GM21723 (cell line): ENCODE results near the gene MTHFD1L.

ENCODE experiments used
- ATAC-seq: cut with Tn5 transposase; IDR thresholded peaks from one replicate; pipeline ENCODE4 v1.9.1; 2021; ENCODE audit warnings: mild to moderate bottlenecking, moderate library complexity; ENCODE audit not compliant: unreplicated experiment

The MTHFD1L gene

DNA sequence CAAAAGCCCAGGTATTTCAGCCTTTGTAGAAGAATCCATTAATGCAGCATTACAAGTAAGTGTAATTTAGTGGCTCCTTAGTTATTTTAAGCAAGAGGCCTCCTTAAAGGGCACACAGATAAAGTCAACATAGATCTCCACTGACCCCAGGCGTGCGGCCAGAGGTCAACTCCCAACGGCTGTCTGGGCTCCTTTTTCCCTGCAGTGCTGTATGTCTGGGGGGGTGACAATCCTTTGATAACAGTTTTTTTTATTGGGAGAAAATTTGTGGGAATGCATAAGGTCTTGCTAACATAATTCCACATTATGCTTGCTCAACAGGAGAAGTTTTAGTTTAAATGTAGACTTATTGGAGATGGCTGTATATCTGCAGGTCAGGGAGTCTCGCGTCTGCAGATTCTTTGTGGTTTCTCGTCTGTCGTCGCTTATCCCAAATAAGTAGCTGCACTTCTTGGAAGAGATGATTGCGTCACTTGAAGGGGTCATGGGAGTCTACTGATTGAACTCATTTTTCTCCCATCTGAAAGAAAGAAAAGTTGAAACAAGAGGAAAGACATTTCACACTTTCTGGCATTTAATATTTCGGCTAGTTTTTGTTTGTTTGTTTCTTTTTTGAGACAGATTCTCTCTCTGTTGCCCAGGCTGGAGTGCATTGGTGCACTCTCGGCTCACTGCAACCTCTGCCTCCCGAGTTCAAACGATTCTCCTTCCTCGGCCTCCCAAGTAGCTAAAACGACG is 222.5 kb downstream of the MTHFD1L start:
- ATAC-seq: no peak

DNA sequence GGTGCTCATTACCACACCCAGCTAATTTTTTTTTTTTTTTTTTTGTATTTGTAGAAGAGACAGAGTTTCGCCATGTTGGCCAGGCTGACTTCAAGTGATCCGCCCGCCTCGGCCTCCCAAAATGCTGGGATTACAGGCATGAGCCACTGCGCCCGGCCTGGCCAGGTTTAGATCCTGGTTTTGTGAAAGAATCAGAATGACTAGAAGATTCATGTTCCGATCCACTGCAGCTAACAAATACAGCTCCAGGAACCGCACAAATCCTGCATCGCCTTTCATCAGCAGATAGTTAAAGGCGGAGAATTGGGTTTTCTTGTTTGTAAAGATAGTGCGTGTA is 223.1 kb downstream of the MTHFD1L start:
- ATAC-seq: no peak

DNA sequence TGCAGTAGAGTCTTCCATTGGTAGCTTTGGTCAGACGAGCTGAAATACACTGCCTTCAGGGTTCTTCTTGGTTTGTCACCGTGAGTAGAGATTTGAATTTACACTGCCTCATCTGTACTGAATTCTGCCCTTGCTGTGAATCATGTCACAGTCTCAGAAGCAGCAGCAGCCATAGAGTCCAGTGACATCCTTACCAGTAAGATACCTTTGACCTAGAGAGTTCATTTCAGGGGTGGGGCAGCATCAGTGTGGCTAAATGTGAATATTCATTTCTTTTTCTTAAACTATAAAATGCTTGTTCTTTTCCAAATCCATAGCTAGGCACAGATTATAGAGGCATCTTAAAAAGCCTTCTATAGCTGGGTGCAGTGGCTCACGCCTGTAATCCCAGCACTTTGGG is 223.5 kb downstream of the MTHFD1L start:
- ATAC-seq: no peak

DNA sequence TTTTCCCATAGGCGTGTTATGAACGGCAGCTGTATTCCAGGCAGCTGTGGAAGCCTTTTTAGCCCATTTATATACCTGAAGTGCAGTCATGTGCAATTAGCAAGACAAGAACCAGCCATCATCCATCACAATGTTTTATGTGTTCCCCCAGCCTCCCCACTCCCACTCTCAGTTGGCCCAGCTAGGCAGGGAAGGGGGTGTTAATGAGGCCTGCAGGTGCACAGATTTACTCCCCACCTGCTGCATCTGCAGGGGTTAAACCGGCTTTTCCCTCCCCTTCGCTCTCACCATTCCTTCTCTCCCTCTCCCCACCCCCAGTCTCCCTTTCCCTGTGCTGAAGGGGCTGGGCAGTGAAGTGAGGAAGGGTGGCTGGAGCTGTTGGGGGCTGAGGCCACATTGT is 224.5 kb downstream of the MTHFD1L start:
- ATAC-seq: no peak

DNA sequence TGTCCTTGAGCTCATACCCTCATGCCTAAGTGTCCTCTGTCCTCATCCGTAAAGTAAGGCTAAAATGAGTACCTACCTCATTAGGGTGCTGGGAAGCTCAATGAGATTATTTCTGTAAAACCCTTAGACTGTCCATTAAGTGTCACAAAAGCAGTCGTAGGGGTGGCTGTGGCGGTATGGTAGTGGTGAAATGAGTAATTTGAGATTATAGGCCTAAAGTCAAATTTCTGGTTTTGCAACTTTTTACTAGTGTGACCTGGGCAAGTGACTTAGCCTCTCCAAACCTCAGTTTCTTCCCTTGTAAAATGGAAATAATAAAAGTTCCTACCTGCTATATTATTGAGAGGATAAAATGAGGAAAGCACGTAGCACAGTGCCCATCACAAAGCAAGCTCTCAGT is 226.1 kb downstream of the MTHFD1L start:
- no peak for ATAC-seq

DNA sequence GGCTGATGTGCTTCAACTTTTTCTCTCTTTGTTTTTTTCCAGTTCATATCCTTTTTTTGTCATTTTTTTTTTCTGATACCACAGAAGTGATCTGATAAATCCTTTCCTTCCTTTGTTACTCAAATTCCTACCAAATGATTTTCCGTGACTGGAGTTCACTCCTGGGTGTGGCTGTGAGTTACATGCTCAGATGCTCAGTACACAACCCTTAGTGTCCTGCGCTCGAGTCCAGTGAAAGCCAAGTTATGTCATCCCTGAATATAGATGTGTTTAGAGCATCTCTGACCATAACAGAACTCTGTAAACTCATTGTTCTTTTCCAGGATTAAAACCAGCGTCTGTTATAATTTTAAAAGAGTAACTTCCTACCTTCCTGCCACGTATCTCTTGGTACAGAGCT is 227.1 kb downstream of the MTHFD1L start:
- no peak for ATAC-seq

DNA sequence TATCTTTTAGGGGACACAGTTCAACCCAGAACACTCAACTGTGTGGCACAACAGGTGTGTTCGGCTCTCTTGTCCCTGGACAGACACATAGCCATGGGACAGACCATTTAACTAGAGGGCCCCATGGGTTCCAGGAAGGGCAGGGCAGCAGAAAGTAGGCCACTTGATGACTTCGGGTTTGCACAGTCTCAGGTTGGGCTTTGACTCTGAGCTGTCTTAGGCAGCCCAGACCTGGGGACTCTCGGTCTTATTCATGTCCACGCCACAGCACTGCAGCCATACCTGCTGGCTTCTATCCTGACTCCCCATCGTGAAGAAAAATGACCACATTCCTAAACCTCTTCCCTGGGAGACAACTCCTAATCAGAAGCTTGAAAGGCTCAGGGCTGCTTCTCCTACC is 228.2 kb downstream of the MTHFD1L start:
- ATAC-seq: no peak

DNA sequence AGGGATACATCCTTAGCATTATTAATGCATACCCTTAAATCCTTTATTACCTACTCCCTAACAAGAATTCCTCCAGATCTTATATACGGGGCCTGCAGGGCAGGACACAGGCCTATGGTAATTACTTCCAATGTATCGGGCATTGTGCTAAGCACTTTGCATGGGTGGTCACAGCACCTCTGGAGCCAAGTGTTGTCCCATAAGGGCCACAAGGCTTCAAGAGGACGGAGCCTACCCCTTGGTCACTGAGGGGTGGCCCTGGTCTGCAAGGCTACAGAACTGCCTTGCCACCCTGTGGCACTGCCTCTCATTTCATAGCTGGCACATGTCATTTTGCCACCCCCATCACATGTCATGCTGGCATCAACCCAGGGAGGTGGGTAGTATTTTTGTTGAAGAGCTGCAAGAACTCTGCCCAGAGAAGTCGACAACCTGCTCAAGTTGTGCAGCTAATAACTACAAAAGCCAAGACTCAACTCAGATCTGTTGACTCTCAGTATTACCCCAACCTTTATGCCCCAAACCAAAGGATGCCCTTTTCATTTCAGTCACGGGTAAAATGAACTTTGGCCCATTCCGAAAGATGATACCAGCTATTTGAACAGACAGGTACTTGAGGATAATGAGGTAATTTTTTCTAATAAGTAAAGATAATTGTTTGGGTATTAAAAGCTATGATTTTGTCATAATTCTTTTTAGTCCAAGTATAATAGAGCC is 230.2 kb downstream of the MTHFD1L start:
- no peak for ATAC-seq

DNA sequence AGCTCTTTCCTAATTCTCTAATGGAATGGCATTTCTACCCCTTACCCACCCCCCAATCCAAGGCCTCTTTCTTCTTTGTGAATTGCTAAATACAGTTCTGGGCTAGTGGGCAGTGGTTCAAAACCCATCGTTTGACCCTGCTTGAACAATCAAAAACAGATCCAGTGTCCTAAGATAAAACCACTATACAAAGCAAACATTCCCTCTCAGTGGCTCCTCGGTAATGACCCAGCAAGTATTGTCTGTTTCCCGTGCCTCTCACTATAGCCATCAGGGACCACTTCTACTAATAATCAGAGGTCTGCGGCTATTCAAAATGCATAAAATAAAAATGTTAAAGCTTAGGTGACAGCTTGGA is 230.7 kb downstream of the MTHFD1L start:
- ATAC-seq: no peak

DNA sequence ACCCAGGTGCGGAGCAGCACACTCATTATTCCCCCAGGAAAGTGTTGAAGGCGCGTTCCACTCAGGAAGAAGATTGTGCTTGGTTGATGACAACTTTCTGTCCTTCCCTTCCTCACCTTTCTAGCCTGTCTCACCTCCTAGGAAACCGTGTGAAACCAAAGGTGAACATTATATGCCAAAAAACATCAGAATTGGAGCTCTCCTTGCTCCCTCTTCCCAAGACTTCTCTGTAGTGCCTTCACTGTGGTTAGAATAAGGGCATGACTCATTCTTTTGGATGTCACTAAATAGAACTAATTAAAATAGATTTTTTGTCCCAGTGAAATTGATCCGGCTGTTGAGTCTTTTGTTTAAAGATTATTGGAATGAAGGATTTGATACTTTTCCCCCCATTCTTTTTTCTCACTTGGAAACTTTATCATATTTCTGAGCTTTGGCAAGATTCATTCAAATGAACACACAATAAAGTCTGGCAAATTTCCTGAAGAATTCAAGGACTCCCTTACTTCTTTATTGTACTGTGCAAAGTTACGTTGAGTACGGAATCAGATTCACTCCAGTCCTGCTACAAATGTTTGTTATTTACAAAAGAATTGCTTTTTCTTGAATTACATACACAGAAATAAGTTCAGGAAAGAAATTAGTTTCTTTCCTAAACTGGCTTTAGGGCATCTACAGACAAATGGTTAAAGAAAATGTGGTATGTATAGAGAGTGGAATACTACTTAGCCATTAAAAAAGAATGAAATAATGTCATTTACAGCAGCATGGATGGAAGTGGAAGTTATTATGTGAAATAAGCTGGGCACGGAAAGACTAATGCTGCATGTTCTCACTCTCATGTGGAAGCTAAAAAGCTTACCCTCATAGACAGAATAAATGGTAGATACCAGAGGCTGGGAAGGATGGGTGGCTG is 231.4 kb downstream of the MTHFD1L start:
- ATAC-seq: no peak

DNA sequence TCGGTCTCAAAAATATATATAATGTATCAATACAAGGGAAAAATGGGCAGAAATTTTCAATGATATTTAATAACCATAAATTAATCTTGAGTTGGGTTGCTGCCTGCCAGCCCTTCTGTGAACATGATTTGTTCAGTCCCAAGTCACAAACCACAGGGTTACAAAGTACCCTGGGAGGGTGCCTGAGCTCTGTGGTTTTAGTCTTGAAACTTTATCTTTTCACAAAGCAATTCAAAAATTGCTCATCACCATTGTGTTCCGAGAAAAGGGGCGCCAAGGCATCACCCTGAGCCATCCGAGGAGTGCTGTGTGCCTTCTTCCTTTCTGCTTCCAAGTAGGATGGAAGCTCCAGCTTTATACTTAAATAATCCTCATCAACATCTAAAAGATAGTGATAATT is 232.7 kb downstream of the MTHFD1L start:
- ATAC-seq: no peak

DNA sequence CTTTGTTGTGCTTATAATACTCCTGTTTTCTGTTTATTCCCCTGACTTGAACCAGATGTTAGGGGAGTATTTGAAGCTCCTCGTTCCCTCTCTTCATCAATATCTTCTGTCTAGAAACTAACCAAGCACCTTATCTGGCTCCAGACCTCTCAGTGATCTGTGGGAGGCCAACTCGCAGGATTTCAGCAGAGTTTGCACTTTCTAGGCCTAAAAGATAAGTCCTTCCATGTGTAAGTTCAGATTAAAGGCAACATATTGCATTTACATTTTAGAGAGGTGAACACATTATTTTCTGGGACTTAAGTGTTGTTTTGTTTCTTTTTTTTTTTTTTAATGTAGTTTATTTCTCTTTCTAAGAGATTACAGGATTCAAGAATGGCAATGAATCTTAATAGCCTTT is 234.8 kb downstream of the MTHFD1L start:
- no peak for ATAC-seq

DNA sequence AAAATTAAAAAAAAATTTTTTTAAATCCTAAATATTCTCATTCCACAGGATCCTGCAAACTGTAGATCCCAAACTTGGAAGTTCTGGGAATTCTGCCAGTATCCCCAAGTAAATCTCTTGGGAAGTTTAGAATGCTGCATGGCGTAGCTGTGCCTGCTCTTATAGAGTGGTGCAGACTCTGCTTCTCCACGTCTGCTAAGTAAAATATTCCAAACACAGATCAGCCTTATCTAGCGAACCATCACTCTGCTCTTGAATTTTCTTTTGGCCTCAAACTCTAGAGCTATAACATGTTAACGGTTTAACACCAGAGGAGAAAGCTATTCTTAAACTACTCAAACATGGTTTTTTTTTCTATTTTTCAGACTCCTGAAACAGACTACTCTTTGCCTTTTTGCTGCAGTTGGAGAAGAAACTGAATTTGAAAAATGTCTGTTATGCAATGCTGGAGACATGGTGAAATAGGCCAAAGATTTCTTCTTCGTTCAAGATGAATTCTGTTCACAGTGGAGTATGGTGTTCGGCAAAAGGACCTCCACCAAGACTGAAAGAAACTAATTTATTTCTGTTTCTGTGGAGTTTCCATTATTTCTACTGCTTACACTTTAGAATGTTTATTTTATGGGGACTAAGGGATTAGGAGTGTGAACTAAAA is 235.8 kb downstream of the MTHFD1L start:
- ATAC-seq: no peak

DNA sequence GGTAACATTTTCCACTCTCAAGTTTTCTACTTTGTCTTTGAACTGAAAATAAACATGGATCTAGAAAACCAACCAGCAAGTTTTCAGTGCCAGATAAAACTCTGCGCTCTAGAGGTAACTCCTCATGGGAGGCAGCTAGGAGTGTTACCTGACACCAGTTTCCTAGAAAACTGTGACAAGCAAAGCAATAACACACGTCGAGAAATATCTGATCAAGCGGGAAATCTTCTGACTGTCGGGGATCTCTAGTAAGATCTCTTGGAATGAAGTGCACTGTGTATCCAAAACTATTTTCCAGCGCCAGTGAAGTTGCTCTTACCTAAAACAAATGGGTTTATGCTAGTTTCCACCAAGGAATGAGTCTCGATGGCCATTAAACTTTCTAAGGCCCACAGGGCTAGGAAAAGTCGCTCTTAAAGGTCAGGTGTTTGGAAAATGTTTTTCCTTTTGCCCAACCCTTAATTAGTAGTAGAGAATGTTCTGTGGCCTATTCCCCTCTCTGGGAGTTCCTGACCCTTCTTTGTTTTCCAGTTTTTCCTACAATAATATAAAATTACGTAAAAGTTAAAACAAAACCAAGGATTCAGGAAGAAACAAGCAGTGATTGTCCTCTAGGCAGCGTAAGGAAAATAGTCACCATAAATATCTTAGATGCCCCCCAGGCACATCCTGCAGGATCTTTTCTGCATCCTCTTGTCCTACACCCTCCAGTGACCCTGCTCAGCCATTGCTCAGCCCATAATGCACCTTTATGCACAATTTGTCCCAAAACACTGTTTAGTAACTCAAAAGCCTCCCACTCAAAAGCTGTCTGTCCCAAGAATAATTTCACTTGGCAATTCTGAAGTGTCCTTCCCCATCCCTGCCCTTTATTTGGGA is 236.6 kb downstream of the MTHFD1L start:
- ATAC-seq: no peak

DNA sequence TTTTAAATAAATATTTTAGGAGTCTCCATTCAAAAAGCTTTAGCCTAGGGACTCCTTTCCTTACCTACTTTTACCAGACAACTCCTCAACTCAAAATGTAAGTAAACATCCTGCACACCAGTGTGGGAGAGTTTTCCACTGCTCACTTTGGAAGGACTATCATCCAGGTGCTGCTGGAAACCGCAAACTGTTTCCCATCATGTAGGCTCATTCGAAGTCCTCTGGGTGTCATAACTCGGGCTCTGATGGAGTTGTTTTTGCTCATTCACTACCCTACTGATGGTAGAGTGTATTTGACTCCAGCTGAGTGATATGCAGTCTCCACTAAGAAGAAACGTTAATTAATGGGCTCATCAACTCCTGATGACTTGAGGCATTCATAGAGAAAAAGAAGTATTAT is 237.8 kb downstream of the MTHFD1L start:
- ATAC-seq: no peak

DNA sequence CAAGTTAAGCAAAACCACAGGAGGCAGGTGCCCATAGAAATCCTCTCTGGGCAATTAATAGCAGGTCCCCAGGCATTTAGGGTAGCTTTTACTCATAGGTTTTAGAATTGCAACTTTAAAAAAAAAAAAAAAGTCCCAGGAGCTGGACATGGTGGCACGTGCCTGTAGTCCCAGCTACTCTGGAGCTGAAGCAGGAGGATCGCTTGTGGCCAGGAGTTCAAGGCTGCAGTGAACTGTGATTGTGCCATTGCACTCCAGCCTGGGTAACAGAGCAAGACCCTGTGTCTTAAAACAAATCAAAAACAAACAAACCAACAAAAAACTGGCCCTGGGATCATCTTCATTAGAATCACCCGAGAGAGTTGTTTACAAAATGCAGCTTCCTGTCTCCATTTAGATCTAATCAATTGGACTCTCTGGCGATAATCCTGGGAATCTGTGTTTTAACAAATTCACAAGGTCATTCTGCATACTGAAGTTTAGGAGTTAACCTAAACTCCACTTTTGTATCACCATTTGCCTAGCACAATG is 242.5 kb downstream of the MTHFD1L start:
- ATAC-seq: no peak

DNA sequence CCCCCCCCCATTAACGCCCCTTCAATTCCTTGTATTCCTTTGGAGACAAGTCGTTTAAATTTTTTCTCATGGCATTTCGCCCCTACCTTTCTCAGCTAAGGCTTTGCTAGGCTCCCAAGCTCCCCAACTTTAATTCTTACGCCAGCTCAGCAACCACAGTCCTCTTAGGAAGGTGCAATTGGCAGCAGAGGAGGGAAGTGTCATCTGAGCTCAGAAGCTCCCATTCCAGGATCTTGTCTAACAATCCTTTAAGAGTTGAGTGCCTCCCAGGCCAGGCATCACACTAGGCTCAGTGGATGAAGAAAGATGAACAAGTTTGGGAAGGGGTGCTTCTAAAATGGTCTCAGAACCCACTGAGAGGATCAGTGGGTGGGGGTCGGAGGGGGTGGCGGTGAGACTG is 243.0 kb downstream of the MTHFD1L start:
- ATAC-seq: no peak

DNA sequence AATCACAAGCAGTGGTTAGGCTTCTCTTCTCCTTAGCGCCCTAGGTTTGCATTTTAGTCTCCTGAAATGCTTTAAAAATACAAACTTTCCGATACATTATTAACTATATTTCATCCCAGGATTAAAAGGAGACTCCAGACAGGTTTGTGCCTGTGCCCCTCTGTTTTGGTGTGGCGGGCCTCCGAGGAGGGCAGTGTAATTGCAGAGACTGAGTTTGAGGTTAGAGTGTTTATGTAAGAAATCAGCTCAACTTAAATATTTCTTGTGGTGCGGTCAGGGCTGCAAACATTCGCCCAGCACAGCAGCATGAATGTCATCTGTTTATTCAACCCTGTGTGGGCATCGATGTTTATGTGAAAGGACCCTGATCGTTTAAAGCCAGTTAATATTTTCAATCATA is 243.9 kb downstream of the MTHFD1L start:
- no peak for ATAC-seq

DNA sequence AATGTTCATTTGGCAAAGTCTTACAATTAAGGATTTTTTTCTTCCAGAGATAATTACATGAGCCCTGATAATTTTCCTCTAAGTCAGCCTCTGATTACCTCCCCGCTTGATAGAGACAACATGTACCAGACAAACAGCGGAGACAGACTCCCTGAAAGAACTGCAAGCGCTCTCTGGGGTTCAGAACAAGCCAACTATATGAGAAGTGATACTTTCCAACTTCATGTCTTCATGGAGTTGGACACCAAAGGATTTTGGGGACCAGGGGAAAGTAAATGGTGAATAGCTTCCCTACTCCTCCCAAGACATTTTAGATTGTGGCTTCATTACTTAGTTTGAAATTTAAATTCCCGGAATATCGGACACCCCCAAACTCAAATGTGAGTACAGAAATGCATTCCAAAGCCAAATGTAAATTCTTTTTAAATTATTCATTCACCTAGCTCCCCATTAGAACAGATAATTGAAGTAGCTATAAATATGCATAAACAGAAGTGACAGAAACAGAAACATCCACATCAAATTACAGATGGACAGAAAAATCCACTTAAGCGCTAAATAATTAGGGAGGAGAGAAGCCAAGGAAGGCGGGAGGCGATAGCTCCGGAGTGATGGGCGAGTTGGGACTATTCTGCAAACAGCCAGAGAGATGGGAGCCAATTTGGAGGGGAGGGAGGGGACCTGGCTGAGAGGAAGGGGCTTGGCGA is 244.5 kb downstream of the MTHFD1L start:
- no peak for ATAC-seq

DNA sequence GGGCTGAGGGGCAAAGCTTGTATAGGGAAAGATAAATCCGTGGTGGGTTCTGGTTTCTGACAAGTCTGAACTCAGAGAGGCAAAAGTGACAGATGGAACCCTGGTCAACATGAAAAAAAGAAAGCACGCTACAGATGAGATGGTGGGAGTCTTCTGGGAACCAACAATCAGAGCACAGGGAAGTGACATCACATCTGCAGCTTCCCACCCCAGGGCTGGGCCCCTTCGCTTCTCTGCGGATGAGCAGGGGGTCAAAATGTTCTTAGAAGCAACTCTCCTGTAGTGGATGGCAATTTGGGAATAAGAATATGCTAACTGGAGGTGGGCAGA is 245.0 kb downstream of the MTHFD1L start:
- no peak for ATAC-seq
